ENCODE results near the gene SRSF10. TPM values are rescaled to one million over a fixed set of nuclear protein-coding genes. Genes with fewer than 3 reads are reported as not detected.

The SRSF10 gene
- total and polyA plus RNA-seq, 2 experiments from 2014 or later = 196 to 275 TPM

GRCh38 chr1:24015221-24016210, 35.4 kb upstream of the SRSF10 start:
- H3K36me3 Mint-ChIP-seq (ENCODE audit: low read depth) = no peaks in the 10 kb centered on the region
- Histone ChIP-seq H3K9me2 (ENCODE audit: insufficient read depth) (no peaks in the 10 kb centered on the region), H3K27ac (ENCODE audit: low read depth) (no peak overlapping the region), H3K79me2 (replicated peaks; ENCODE audit: insufficient read depth) (no peaks in the 10 kb centered on the region), H3F3A (replicated peaks; ENCODE audit: low read depth) (no peaks in the 10 kb centered on the region), H3K4me1 (ENCODE audit: insufficient read depth) (no peaks in the 10 kb centered on the region), H4K20me1 (replicated peaks; ENCODE audit: insufficient read depth) (no peaks in the 10 kb centered on the region), H3K27me3 (ENCODE audit: insufficient read depth) (no peaks in the 10 kb centered on the region), H2AFZ (no peak overlapping the region), H3K4me2 (no peak overlapping the region), H3K36me3 (ENCODE audit: insufficient read depth) (no peaks in the 10 kb centered on the region), H3K4me3 (no peak overlapping the region)
- TF ChIP-seq EZH2phosphoT487 (IDR thresholded peaks at IDR 0.05; ENCODE audit: unreplicated experiment) = no peak
- TF ChIP-seq ZNF331 (CRISPR knock-in tag; IDR thresholded peaks at IDR 0.05; ENCODE audit: low read depth) = no peak
- no peak for TF ChIP-seq EZH2 (IDR thresholded peaks at IDR 0.05; ENCODE audit: low read depth, unreplicated experiment)
- TF ChIP-seq, protein P1, sequence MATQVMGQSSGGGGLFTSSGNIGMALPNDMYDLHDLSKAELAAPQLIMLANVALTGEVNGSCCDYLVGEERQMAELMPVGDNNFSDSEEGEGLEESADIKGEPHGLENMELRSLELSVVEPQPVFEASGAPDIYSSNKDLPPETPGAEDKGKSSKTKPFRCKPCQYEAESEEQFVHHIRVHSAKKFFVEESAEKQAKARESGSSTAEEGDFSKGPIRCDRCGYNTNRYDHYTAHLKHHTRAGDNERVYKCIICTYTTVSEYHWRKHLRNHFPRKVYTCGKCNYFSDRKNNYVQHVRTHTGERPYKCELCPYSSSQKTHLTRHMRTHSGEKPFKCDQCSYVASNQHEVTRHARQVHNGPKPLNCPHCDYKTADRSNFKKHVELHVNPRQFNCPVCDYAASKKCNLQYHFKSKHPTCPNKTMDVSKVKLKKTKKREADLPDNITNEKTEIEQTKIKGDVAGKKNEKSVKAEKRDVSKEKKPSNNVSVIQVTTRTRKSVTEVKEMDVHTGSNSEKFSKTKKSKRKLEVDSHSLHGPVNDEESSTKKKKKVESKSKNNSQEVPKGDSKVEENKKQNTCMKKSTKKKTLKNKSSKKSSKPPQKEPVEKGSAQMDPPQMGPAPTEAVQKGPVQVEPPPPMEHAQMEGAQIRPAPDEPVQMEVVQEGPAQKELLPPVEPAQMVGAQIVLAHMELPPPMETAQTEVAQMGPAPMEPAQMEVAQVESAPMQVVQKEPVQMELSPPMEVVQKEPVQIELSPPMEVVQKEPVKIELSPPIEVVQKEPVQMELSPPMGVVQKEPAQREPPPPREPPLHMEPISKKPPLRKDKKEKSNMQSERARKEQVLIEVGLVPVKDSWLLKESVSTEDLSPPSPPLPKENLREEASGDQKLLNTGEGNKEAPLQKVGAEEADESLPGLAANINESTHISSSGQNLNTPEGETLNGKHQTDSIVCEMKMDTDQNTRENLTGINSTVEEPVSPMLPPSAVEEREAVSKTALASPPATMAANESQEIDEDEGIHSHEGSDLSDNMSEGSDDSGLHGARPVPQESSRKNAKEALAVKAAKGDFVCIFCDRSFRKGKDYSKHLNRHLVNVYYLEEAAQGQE (IDR thresholded peaks at IDR 0.05; ENCODE audit: unreplicated experiment) = no peak
- TF ChIP-seq JUNB (IDR thresholded peaks at IDR 0.05; ENCODE audit: unreplicated experiment) = no peak
- TF ChIP-seq, protein P2, sequence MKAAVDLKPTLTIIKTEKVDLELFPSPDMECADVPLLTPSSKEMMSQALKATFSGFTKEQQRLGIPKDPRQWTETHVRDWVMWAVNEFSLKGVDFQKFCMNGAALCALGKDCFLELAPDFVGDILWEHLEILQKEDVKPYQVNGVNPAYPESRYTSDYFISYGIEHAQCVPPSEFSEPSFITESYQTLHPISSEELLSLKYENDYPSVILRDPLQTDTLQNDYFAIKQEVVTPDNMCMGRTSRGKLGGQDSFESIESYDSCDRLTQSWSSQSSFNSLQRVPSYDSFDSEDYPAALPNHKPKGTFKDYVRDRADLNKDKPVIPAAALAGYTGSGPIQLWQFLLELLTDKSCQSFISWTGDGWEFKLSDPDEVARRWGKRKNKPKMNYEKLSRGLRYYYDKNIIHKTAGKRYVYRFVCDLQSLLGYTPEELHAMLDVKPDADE (IDR thresholded peaks at IDR 0.05) = no peak
- no peak for TF ChIP-seq CREB1 (CRISPR knock-in tag; IDR thresholded peaks at IDR 0.05; ENCODE audit: low read depth)
- no peak for TF ChIP-seq POLR2AphosphoS5 (IDR thresholded peaks at IDR 0.05; ENCODE audit: low read depth)
- TF ChIP-seq, protein P3, sequence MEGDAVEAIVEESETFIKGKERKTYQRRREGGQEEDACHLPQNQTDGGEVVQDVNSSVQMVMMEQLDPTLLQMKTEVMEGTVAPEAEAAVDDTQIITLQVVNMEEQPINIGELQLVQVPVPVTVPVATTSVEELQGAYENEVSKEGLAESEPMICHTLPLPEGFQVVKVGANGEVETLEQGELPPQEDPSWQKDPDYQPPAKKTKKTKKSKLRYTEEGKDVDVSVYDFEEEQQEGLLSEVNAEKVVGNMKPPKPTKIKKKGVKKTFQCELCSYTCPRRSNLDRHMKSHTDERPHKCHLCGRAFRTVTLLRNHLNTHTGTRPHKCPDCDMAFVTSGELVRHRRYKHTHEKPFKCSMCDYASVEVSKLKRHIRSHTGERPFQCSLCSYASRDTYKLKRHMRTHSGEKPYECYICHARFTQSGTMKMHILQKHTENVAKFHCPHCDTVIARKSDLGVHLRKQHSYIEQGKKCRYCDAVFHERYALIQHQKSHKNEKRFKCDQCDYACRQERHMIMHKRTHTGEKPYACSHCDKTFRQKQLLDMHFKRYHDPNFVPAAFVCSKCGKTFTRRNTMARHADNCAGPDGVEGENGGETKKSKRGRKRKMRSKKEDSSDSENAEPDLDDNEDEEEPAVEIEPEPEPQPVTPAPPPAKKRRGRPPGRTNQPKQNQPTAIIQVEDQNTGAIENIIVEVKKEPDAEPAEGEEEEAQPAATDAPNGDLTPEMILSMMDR (conservative IDR thresholded peaks at IDR 0.05; ENCODE audit: low read depth in 2 of 2) = no peak
- TF ChIP-seq, protein P4, sequence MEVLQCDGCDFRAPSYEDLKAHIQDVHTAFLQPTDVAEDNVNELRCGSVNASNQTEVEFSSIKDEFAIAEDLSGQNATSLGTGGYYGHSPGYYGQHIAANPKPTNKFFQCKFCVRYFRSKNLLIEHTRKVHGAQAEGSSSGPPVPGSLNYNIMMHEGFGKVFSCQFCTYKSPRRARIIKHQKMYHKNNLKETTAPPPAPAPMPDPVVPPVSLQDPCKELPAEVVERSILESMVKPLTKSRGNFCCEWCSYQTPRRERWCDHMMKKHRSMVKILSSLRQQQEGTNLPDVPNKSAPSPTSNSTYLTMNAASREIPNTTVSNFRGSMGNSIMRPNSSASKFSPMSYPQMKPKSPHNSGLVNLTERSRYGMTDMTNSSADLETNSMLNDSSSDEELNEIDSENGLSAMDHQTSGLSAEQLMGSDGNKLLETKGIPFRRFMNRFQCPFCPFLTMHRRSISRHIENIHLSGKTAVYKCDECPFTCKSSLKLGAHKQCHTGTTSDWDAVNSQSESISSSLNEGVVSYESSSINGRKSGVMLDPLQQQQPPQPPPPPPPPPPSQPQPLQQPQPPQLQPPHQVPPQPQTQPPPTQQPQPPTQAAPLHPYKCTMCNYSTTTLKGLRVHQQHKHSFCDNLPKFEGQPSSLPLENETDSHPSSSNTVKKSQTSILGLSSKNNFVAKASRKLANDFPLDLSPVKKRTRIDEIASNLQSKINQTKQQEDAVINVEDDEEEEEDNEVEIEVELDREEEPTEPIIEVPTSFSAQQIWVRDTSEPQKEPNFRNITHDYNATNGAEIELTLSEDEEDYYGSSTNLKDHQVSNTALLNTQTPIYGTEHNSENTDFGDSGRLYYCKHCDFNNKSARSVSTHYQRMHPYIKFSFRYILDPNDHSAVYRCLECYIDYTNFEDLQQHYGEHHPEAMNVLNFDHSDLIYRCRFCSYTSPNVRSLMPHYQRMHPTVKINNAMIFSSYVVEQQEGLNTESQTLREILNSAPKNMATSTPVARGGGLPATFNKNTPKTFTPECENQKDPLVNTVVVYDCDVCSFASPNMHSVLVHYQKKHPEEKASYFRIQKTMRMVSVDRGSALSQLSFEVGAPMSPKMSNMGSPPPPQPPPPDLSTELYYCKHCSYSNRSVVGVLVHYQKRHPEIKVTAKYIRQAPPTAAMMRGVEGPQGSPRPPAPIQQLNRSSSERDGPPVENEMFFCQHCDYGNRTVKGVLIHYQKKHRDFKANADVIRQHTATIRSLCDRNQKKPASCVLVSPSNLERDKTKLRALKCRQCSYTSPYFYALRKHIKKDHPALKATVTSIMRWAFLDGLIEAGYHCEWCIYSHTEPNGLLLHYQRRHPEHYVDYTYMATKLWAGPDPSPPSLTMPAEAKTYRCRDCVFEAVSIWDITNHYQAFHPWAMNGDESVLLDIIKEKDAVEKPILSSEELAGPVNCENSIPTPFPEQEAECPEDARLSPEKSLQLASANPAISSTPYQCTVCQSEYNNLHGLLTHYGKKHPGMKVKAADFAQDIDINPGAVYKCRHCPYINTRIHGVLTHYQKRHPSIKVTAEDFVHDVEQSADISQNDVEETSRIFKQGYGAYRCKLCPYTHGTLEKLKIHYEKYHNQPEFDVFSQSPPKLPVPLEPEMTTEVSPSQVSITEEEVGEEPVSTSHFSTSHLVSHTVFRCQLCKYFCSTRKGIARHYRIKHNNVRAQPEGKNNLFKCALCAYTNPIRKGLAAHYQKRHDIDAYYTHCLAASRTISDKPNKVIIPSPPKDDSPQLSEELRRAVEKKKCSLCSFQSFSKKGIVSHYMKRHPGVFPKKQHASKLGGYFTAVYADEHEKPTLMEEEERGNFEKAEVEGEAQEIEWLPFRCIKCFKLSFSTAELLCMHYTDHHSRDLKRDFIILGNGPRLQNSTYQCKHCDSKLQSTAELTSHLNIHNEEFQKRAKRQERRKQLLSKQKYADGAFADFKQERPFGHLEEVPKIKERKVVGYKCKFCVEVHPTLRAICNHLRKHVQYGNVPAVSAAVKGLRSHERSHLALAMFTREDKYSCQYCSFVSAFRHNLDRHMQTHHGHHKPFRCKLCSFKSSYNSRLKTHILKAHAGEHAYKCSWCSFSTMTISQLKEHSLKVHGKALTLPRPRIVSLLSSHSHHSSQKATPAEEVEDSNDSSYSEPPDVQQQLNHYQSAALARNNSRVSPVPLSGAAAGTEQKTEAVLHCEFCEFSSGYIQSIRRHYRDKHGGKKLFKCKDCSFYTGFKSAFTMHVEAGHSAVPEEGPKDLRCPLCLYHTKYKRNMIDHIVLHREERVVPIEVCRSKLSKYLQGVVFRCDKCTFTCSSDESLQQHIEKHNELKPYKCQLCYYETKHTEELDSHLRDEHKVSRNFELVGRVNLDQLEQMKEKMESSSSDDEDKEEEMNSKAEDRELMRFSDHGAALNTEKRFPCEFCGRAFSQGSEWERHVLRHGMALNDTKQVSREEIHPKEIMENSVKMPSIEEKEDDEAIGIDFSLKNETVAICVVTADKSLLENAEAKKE (CRISPR knock-in tag; IDR thresholded peaks at IDR 0.05) = no peak
- no peak for TF ChIP-seq NANOG (IDR thresholded peaks at IDR 0.05; ENCODE audit: borderline replicate concordance)
- TF ChIP-seq ZNF114 (CRISPR knock-in tag; IDR thresholded peaks at IDR 0.05) = no peak
- no peak for TF ChIP-seq STAT1 (IDR thresholded peaks at IDR 0.05; ENCODE audit: unreplicated experiment)
- H3K27ac Mint-ChIP-seq = no peak overlapping the region
- DNase-seq (ENCODE audit: low spot score) (no peak), ATAC-seq (no peak)
- no peaks in the 10 kb centered on the region for H3K9me3 Mint-ChIP-seq
- peaks cover 5% of the 10 kb centered on the region; the same call in 1 of the 3 replicates for H3K4me1 Mint-ChIP-seq
- no peak overlapping the region for H3K4me3 Mint-ChIP-seq
- H3K27me3 Mint-ChIP-seq (ENCODE audit: insufficient read depth, low read depth, poor library complexity) = no peaks in the 10 kb centered on the region

Data from GM23338 (cell line).